Right kidney (tissue), 1 donor: ENCODE data around the gene SLC5A10.

Source experiments
- DNase-seq: peaks from one replicate; pipeline ENCODE4 v3.0.0-alpha.2; 2016

SLC5A10 gene

DNA sequence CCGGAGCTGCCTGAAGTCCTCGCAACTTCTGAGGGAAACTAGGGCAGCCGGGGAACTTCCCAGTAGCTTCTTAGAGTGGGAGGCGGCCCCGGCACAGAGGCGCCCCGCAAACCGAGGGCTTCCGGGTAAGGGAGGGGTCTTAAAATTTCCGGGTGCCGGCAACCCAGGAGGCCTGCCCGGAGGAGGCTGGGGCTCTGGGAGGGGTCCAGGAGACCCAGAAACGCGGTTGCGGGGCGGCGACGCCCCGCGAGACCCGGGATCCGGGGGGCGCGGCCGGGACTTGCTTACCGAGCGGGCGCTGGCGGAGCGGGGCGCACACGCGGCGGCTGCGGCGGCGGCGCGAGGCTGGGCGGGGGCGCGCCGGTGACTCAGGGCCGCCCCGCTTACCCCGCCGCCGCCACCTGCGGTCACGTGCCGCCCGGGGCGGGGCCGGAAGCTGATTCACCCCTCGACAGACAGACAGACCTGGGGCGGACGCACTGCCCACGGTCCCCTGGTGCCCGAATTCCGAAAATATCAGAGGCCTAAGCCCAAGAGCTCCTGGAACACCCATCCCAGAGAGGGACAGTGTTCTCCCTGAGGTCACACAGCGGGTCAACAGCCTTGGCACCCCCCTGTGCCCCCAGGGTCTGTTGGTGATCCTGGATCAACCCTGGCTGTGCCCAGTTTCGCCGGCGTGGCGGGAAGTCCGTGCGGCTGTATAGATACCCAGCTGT lies 52.6 kb downstream of the SLC5A10 start, which contains the start of gene FAM83G:
TSS of gene FAM83G (minus strand) at position 344 of the 716 bp plus-strand sequence. CDS start 723 bp downstream, outside the sequence.
- peak; percentile 63 for DNase-seq

DNA sequence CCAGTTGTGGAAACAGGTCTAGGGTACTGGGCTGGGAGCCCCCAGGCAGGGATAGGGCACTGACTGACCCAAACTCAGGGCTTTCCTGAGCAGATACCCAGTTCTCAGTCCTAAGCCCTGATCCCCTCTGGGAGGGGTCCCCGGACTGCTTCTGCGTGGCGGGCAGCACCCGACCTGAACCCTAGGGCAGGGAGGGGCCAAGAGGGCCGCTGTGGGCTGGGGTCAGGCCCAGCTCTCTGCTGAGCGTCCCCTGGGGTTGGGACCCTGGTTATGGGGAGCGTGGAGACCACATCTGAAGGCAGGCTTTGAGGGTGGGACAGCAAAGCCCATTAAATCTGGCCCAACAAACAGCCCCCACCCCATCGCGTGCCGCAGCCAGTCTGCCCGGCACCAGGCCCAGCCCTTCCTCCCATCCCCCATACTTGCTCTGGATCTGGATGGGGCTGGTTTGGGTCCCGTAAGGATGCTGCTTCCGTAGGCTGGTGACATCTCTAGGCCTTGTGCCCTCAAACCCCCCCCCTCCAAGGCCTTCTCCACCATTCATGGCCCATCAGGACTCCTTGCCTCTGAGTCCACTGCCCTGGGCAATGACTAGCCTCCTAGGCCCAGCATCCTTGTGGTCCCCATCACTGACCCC lies 53.3 kb downstream of the SLC5A10 start:
- DNase-seq: no peak

DNA sequence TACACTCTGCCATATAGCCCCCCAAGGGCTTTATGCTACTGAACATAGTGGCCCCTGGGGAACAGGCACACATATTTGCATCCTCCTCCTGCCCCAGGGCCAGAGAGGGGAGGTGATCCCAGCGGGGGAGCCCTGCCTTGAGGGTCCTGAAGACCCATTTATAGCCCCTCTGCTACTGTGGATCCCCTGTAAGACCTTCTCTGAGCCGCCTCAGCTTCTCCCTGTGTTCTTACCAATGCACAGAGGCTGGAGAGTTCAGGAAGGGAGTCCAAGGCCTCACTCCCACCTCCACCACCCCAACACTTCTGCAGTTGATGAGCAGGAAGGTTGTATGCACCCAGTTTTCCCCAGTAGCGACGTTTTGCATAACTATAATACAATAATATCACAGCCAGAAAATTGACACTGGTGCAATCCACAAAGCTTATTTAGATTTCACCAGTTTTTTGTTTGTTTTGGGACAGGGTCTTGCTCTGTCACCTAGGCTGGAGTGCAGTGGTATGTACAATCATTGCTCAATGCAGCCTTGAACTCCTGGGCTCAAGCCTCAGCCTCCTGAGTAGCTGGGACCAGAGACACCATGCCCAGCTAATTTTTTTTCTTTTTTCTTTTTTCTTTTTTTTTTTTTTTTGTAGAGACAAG lies 53.9 kb downstream of the SLC5A10 start:
- no peak for DNase-seq

DNA sequence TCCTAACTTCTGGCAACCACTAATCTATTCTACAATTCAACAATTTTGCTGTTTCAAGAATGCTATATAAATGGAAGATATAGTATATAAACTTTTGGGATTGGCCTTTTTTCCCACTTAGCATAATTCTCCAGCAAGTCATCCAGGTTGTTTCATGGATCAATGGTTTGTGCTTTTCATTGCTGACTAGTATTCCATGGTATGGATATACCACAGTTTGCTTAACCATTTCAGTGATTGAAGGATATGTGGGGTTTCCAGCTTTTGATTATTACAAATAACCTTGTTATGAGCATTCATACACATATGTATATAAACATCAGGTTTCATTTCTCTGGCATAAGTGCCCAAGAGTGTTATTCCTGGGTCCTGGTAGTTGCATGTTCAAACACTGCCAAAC lies 54.7 kb downstream of the SLC5A10 start:
- DNase-seq: no peak

DNA sequence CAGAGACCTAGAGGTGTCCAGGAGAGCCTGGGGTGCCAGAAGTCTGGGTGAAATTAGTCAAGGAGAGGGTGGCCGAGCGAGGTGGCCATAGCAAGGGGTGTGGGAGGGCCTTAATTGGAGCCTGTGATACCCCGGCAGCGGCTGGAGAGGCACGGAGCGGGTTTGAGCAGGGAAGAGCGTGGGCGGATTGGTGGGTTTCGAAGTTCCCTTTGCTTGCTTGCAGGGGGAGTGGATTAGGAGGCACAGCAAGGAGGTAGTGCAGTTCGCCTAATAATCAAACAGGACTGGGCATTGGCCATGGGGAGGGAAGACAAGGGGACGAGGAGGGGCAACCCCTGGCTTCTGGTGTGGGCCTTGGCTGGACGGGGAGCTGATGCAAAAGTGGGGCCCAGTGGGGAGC lies 58.0 kb downstream of the SLC5A10 start:
- no peak for DNase-seq

- DNase-seq: no peak
Measured at GRCh38 chr17:19010729-19011505, 59.0 kb downstream of the SLC5A10 start.

- no peak for DNase-seq
Measured at GRCh38 chr17:19011581-19011980, 59.6 kb downstream of the SLC5A10 start.

DNA sequence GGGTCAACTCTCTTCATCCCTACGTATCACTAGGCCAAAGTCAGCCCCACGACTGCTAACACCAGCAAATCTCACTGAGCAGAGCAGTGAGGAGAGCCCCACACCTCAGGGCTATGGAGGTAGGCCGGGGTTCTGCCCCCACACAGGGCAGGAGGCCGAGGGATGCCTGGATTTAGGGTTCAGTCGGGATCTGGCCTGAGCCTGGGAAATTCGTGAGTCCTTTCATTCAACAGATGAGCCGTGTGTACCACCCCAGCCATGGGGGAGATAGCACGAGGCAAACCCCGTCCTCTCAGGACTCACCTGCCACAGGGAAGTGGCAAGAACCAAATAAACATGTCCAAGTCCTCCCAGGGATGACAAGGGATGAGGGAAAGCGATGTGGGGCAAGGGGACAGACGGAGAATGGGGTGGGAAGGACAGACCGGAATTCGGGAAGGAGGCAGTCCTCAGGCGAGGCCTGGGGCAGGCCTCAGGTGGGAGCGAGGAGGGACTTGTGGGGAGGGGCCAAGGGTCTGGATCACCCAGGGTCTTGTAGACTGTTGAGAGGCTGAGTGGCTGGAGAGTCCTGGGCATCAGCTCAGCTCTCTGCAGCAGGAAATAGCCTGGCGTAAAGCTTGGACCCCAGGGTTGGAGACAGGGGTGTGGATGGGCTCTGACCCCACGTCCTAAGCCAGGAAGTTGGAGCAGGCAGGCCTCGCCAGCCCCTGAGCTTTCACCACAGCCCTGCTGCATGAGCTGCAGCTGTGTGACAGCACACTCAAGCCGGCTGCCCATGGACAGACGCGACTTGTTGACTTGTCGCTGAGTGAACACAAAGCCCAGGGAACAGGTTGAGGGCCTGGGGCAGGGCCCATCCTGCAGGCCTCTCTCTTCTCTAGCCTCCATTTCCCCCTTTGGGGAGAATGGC lies 60.5 kb downstream of the SLC5A10 start:
- no peak for DNase-seq

- no peak for DNase-seq
Measured at GRCh38 chr17:19013226-19013625, 61.3 kb downstream of the SLC5A10 start.

DNA sequence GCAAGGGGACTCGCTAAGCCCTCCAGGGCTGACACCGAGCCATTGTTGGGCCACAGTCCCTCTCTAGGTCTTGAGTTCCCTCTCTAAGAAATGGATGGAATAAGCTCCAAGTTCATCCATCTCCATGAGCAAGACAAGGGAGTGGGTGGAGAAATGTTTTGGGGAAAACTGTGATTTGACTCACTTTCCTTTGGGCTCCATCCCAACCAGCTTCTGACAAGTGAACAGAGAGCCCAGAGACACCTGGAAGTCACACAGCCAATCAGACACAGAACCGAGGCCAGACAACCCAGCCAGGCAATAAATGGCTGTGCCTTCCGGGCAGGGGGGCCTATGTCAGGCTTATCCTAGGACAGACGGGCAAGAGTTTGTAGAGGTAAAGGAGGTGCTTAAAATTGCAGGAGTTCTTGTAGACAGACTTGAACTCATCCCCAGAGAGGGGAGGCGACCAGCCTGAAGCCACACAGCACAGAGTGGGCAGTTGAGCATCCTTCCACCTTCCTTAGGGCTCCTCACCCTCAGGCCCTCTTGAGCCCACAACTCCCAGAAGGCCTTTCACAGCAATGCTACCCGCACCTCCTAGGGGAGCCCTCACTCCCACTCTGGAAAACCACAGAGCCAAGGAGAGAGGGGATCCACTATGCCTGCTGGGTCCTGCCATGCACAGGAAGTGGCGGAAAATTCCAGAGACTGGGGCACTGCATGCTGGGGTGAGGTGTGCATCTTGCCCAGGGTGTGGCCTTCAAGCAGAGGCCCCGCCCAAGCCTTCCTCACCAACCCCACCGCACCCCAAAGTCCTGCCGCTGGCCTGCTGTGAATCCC lies 62.1 kb downstream of the SLC5A10 start:
- DNase-seq: no peak

- DNase-seq: no peak
Measured at GRCh38 chr17:19014628-19015215, 62.8 kb downstream of the SLC5A10 start.

GRCh38 chr17:19015428-19015827 lies 63.5 kb downstream of the SLC5A10 start:
- DNase-seq: no peak

- DNase-seq: no peak
Measured at GRCh38 chr17:19016297-19016696, 64.3 kb downstream of the SLC5A10 start.

GRCh38 chr17:19016881-19017280 lies 64.9 kb downstream of the SLC5A10 start:
- no peak for DNase-seq

GRCh38 chr17:19017401-19017800 lies 65.4 kb downstream of the SLC5A10 start:
- DNase-seq: no peak

DNA sequence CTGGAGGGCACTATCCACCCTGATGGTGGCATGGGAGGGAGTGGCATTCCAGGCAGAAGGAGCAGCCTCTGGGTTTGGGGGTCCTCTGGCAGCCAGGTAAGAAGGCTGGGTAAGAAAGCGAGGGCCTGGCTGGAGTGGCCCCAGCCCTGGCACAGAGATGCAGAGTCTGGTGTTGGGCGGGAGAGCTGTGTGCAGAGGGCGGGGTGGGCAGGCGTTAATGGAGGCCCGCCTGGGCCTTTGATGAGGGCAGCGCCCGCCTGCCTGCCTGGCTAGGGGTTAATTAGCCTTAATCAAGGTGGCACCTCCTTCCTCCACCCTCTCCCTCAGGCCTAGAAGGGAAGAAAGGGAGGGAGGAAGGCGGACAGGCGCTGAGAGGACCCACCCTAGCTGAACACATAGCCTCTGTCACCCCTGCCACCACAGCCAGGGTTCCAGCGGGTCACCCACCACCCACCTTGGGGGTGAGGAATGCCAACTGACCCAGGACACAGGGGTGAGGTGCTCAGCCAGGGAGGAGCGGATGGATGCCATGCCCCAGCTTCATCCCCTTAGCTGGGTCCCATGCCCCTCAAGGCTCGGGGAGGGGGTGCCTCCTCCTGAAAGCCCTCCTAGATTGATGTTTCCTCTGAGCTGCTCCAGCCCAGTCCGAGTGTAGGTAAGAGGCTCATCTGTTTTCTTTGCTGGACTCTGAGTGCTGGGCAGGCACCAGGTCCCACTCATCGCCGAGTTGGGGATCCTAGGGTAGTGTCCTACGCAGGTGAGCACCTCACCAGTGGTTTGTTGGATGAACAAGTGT lies 66.0 kb downstream of the SLC5A10 start:
- no peak for DNase-seq

GRCh38 chr17:19018600-19018950 lies 66.6 kb downstream of the SLC5A10 start:
- no peak for DNase-seq

GRCh38 chr17:19019041-19019941 lies 67.3 kb downstream of the SLC5A10 start:
- DNase-seq: no peak
